RPMI8226 (cell line): Measurements from ENCODE around the gene CCDC148.

Source experiments
- DNase-seq: peaks from one replicate; pipeline ENCODE4 v3.0.0-alpha.2; 2015

The CCDC148 gene

GRCh38 chr2:158456309-158457066 is at the start of gene CCDC148, which contains the start of gene PKP4:
TSS of gene CCDC148 (minus strand) at chr2:158456753. CDS start at chr2:158456439, 314 bp downstream.
TSS of gene PKP4 (plus strand) at chr2:158456952. CDS start at chr2:158533185, 76,233 bp downstream.
- peak; percentile 94 for DNase-seq

GRCh38 chr2:158505448-158505934 is 48.9 kb upstream of the CCDC148 start:
- DNase-seq = no peak

- DNase-seq = no peak
Observed at GRCh38 chr2:158504088-158504487, 47.5 kb upstream of the CCDC148 start.

DNA sequence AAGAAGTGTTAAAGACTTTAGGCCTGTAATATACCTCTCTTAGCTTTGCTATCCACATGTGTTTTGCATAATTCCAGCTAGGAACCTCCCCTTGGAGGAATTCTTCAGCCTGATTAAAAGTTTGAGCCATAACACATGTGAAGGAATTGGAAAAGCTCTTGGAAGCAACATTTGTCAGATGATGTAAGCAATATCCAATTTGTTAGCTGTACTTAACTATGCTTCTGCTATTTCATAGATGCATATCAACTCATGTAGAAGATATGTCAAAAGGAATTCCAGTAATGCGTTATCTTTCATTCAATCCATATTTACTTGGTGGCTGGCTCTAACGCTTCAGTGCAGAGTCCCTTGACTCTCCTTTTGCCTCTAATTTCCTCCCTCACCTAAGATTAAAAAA is 46.4 kb upstream of the CCDC148 start:
- DNase-seq = no peak

DNA sequence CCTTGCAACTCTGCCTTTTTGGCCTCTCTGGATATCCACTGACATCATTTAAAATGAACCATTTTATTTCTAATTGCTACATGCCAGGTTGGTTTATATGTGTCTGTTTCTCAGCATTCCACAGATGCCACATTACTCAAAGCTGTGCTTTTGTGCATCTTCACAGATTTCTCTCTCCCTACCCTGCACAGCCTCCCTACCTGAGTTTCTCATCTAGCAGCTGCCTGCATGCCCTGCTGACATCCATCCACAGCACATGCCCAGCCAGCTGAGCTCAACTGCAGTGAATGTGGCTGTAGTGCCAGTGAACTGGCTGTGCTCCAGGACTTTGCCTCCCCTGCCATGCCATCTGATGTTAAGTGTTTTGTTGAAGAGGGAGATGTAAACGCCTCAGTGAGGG is 44.7 kb upstream of the CCDC148 start:
- peak; percentile 18 for DNase-seq

GRCh38 chr2:158500333-158500732 is 43.8 kb upstream of the CCDC148 start:
- DNase-seq = no peak

- DNase-seq = no peak
Observed at GRCh38 chr2:158499383-158499782, 42.8 kb upstream of the CCDC148 start.

GRCh38 chr2:158498749-158499136 is 42.2 kb upstream of the CCDC148 start:
- no peak for DNase-seq

GRCh38 chr2:158498043-158498748 is 41.6 kb upstream of the CCDC148 start:
- DNase-seq = no peak

DNA sequence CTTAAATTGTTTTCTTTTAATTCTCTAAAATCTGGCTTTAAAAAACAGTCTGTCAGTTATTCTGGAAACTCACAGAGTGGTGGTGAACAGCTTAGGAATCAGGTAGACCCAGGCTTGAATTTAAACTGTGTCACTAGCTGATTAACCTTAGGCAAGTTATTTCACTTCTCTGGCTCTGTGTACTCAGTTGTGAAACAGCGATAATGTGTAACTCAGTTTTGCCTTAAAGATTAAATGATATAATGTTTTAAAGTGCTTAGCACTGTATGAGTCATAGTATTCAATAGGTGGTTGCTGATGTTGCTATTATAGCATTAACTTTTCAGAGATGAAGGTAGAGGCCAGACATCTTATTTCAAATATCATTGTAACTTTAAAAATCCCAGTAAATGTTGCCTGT is 40.9 kb upstream of the CCDC148 start:
- DNase-seq = no peak

- DNase-seq = no peak
Observed at GRCh38 chr2:158496986-158497385, 40.4 kb upstream of the CCDC148 start.

- no peak for DNase-seq
Observed at GRCh38 chr2:158495175-158495574, 38.6 kb upstream of the CCDC148 start.

DNA sequence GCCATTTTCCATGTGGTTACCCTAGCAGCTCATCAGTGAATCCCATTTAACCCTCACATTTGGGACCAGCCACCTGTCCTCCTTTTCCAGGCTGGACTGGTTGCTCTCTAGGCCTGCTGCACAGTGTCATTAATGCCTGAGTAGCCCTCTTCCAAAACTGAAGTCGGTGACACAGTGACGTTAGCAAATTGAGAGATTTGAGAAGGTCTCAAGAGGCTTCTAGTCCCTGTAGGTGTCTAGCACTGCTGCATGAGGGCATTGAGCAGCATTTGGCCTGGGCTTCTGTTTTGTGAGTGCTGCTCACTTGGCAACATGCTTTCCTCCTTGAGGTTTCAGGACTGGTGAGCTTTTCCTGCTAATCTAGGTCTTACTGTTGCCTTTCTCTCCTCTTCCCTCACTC is 36.9 kb upstream of the CCDC148 start:
- no peak for DNase-seq

DNA sequence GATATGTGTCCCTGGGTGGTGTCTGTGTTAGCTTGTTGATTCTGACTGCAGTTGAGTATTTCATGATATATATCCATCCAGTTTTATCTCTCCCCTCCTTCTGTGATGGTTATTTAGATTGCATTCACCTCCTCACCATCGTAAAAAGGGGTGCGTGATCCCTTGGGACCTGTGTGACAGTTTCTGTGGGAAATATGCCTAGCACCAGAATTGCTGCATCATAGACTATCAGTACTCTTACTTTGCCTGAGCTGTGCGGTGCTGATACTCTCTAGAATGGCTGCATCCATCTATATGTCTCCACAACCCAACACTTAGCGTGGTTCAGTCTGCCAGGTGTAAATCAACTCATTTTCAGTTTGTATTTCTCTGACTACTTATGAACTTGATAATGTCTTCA is 34.5 kb upstream of the CCDC148 start:
- no peak for DNase-seq

DNA sequence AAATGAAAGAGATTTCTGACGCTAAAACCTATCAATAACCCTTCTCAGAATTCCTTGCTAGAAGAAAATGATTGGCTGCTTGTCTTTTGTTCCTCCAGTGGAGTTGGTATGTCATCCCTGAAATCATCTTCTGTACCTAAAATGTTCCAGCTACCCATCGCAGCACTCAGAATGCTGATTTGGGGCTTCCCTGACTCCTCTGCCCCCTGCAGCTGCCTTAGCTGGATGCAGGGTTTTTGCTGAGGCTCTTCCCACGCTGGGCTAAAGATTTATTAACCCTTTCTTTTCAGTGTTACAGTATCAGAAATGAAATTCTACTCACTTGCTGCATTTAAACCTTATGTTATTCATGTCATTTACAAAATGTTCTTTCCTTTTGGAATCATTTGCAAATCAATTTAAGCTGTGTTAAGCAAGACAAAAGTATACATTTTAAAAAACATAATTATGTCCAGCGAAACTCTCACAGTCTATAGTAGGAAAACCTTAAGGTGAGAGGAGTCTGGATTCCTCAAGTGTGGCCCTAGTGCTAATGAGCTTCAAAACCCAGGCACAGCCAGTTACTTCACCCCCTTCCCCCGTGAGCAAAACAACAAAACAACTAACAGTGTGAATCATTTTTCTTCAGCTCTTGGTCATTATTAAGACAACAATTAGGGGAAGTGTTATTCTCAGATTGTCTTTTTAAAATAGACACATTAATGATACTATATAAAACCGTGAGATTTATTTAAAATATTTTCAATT is 33.0 kb upstream of the CCDC148 start:
- DNase-seq = no peak

DNA sequence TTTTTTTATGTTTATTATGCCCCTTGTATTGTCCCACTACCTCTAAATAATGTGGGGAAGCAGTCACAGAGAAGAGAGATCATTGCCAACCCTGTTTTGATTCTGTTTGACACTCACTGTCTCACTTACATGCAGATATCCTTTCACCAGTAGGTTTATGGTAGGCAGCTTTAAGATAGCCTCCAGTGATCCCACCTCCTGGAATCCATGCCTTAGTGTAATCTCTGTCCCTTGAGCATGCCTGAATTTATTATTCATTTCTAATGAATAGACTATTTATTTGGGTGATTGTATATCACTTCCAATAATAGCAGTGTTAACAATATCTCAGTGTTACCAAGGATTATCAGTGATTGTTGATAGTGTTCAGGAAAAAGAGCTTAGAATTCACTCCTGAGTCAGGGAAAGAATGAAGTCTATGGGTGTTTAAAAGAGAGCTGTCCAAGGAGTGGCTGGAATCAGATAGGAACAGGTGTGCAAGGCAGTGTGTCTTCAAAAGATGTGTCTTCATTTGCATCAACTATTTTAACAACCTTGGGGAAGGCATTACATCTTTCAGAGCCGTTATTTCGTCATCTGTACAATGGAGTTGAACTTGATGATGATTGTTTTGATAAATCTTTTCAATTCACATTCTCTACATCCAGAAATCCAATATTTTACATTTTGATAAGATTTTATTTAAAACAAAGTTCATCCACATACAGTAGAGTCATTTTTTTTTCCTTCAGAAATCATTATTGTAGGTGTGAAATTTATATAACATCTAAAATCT is 32.1 kb upstream of the CCDC148 start:
- DNase-seq = no peak

GRCh38 chr2:158487419-158487818 is 30.9 kb upstream of the CCDC148 start:
- peak; percentile 47 for DNase-seq

- no peak for DNase-seq
Observed at GRCh38 chr2:158486970-158487325, 30.4 kb upstream of the CCDC148 start.

DNA sequence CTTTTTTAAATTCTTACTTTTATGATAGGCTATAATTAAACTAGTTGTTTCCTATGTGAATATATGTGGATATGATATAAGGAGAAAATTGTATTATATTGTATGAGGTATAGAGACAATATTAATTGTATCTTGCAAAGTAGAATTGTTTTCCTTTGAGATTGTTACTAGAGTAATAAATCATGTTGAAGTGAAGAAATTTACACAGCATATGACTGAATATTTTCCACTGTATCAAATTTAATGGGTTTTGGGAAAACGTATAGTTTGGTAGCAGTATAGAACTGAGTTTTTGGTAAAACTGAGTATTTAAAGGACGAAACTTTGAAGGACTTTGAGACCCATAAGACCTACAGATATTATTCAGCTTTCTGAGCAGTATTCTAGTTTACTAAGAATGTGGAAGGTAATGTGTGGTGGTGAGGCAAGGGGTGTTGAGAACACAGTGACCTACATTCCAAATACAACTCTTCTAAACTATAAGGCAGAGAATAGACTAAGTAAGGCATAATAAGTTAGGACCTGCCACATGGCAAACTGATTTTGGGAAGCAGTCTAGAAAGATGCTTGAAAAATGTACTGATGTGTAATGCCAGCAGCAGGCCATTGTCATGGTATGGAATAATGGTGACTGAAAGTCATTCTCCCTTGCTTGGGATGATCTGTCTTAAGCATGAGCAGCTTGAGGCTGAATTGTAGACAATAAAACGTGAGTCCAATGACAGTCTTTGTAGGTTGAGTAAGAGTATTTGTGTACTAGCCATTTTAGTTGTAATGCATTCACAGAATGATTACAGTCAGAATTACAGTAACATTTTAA is 29.8 kb upstream of the CCDC148 start:
- DNase-seq = no peak

DNA sequence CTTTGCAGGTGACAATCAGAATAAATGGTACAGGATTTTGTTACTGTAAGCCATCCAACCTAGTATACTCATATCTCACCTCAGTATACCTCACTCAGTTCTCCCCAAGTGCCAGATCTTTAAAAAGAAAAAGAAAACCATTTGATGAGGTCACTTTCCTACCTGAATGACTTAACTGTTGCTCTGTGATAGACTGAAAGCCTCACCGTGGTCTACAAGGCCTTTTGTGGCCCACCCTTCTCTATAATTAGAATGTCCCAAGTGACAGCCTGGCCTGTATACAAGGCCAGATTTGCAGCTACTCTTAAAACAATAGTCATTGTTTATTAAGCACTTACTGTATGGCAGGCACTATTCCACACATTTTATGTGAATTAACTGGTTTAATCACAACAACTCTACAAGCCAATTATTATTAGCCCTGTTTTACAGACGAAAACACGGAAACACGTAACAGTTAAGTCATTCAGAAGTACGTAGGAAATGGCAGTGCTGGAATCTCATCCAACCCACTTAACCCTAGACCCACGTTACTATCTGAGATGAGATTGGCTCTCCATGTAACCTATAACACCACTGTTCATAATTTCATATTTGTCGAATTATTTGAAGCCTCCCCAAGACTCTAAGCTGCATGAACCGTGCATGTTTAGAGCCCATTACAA is 28.5 kb upstream of the CCDC148 start:
- no peak for DNase-seq

DNA sequence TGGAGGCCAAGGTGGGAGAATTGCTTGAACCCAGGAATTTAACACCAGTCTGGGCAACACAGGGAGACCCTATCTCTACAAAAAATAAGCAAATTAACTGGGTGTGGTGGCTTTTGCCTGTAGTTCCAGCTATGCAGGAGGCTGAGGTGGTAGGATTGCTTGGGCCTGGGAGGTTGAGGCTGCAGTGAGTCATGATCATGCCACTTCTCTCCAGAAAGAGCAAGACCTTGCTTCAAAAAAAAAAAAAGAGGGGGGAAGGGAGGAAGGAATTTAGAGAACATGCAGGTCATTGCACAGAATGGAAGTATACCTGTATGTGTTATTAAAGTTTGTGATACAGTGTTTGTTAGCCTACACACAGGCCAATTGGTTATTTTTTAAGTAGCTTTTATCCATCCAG is 26.0 kb upstream of the CCDC148 start:
- no peak for DNase-seq
